Body of pancreas (tissue), 4 donors: ENCODE data around the gene ZBTB8A.

ENCODE experiments used
- CTCF ChIP-seq, 7 experiments: fragments of 450-650 bp in 4 of 7; fragments of 200-600 bp in 3 of 7; sonication (generic) in 3 of 7; IDR thresholded peaks; one replicate each; pipeline ENCODE4 v1.5.1; 2016 to 2019; ENCODE audit warnings: antibody characterized with exemption in 7 of 7
- POLR2A ChIP-seq, 3 donors: fragments of 450-650 bp; IDR thresholded peaks; one replicate each; pipeline ENCODE4 v1.6.1; 2016; ENCODE audit warnings: antibody characterized with exemption in 3 of 3, mild to moderate bottlenecking in 2 of 3

- TF ChIP-seq CTCF (IDR thresholded peaks at IDR 0.05) (no peak), POLR2A (IDR thresholded peaks at IDR 0.05) (no peak)
These were observed 67.5 kb downstream of the ZBTB8A start for GRCh38 chr1:32606565-32607371.
